Endothelial cell of umbilical vein (primary cell): ENCODE results near the gene STRIP2. TPM values are rescaled to one million over a fixed set of nuclear protein-coding genes. Genes with fewer than 3 reads are reported as not detected.

ENCODE experiments used
- BruUV-seq: library from RNA; stranded (reverse); fragments of 400-500 nt; replicated peaks from 2 replicates; lab custom pipeline; 2021; lab: Mats Ljungman, UMichigan
- CTCF ChIA-PET: fragments of 300-600, 350-600 bp; sonication (Branson Sonifier 250); formaldehyde crosslinking; loops from one replicate; lab custom pipeline; 2021; ENCODE audit warnings: antibody characterized with exemption, inconsistent platforms; lab: Charles Lee
- POLR2A ChIA-PET: fragments of 300-600, 350-600 bp; sonication (Branson Sonifier 250); formaldehyde crosslinking; loops from one replicate; lab custom pipeline; 2021; ENCODE audit warnings: antibody characterized with exemption, inconsistent platforms; lab: Charles Lee
- DNase-seq: peaks from one replicate; pipeline ENCODE4 v3.0.0-alpha.2; 2011; ENCODE audit warnings: low read depth, low spot score
- FAIRE-seq: peaks from 2 replicates; lab custom pipeline; 2011; peaks lifted over from hg19 to GRCh38; lab: Jason Lieb, UNC
- H2AFZ ChIP-seq: 2 replicates; pipeline ENCODE4 v1.6.0; 2012; ENCODE audit warnings: low read depth, low read length, control low read depth, inconsistent platforms
- H3K27ac ChIP-seq: 2 replicates; pipeline ENCODE4 v1.5.1; 2011; ENCODE audit warnings: low read depth, mild to moderate bottlenecking, control low read depth, low read length, moderate library complexity; ENCODE audit not compliant: insufficient read depth
- H3K27me3 ChIP-seq, 2 experiments: 2 replicates each; pipeline versions ENCODE4 v1.6.0 to v1.6.1; 2011; ENCODE audit warnings: low read length in 2 of 2, mixed read lengths in 1 of 2; ENCODE audit not compliant: control insufficient read depth in 2 of 2, insufficient read depth in 2 of 2
- H3K36me3 ChIP-seq, 2 experiments: 2 replicates in 1 of 2; 3 replicates in 1 of 2; pipeline ENCODE4 v1.5.1; 2011; ENCODE audit warnings: low read length in 2 of 2, mild to moderate bottlenecking in 1 of 2, moderate library complexity in 1 of 2; ENCODE audit not compliant: control insufficient read depth in 2 of 2, insufficient read depth in 2 of 2; ENCODE audit errors: extremely low read depth in 1 of 2
- H3K4me1 ChIP-seq: 3 replicates; pipeline ENCODE4 v1.5.1; 2011; ENCODE audit warnings: mild to moderate bottlenecking, low read length; ENCODE audit not compliant: control insufficient read depth, insufficient read depth; ENCODE audit errors: extremely low read depth
- H3K4me2 ChIP-seq: 2 replicates; pipeline ENCODE4 v1.6.1; 2011; ENCODE audit warnings: low read length, control low read depth, mixed read lengths; ENCODE audit not compliant: insufficient read depth
- H3K4me3 ChIP-seq, 3 experiments: fragments of 200-600 bp in 1 of 3; sonication (generic), shearing (Covaris generic) in 1 of 3; replicated peaks in 1 of 3; 2 replicates each; pipeline ENCODE4 v1.5.1; 2011 to 2016; ENCODE audit warnings: control low read depth in 3 of 3, low read length in 3 of 3, mild to moderate bottlenecking in 2 of 3, inconsistent platforms in 1 of 3, low read depth in 1 of 3, moderate library complexity in 1 of 3; ENCODE audit not compliant: insufficient read depth in 1 of 3
- H3K79me2 ChIP-seq: 2 replicates; pipeline ENCODE4 v1.6.0; 2012; ENCODE audit warnings: low read length, inconsistent platforms; ENCODE audit not compliant: control insufficient read depth, insufficient read depth
- H3K9ac ChIP-seq: replicated peaks from 2 replicates; pipeline ENCODE3; 2011; ENCODE audit warnings: low read length, control low read depth; ENCODE audit not compliant: insufficient read depth; ENCODE audit errors: extremely low read depth
- H3K9me1 ChIP-seq: replicated peaks from 3 replicates; pipeline ENCODE4 v1.6.0; 2011; ENCODE audit warnings: mild to moderate bottlenecking, low read length; ENCODE audit not compliant: control insufficient read depth, insufficient read depth; ENCODE audit errors: extremely low read depth
- H3K9me3 ChIP-seq: replicated peaks from 2 replicates; pipeline ENCODE4 v1.5.1; 2012; ENCODE audit warnings: low read length, inconsistent platforms; ENCODE audit not compliant: control insufficient read depth, insufficient read depth
- H4K20me1 ChIP-seq: replicated peaks from 2 replicates; pipeline ENCODE3; 2011; ENCODE audit warnings: mild to moderate bottlenecking, low read length; ENCODE audit not compliant: control insufficient read depth, insufficient read depth; ENCODE audit errors: extremely low read depth
- CTCF ChIP-seq, 2 donors: IDR thresholded peaks; 1 replicate in 1 of 2; 2 replicates in 1 of 2; pipeline ENCODE4 v1.5.1; 2011; ENCODE audit warnings: low read length in 2 of 2, mild to moderate bottlenecking in 2 of 2, moderate library complexity in 2 of 2, control low read depth in 1 of 2, inconsistent platforms in 1 of 2, low read depth in 1 of 2; ENCODE audit not compliant: insufficient read depth in 1 of 2; ENCODE audit errors: extremely low read depth in 1 of 2
- EZH2 ChIP-seq: IDR thresholded peaks from 2 replicates; pipeline ENCODE4 v1.6.1; 2012; ENCODE audit warnings: borderline replicate concordance, low read depth, mild to moderate bottlenecking, moderate library complexity, low read length, inconsistent platforms; ENCODE audit not compliant: severe bottlenecking
- FOS ChIP-seq: IDR thresholded peaks from 2 replicates; pipeline ENCODE4 v1.6.1; 2011; ENCODE audit warnings: mild to moderate bottlenecking, low read length, moderate library complexity, borderline replicate concordance; ENCODE audit not compliant: insufficient read depth
- GATA2 ChIP-seq: IDR thresholded peaks from 2 replicates; pipeline ENCODE4 v1.7.0; 2011; ENCODE audit warnings: low read depth, mild to moderate bottlenecking, moderate library complexity, mixed read lengths, low read length; ENCODE audit not compliant: insufficient read length, insufficient read depth
- JUN ChIP-seq: IDR thresholded peaks from 2 replicates; pipeline ENCODE4 v1.6.1; 2011; ENCODE audit warnings: borderline replicate concordance, low read depth; ENCODE audit not compliant: insufficient read length, insufficient read depth
- MYC ChIP-seq: IDR thresholded peaks from one replicate; pipeline ENCODE4 v1.6.1; 2011; ENCODE audit warnings: mild to moderate bottlenecking, low read depth, low read length
- POLR2A ChIP-seq: IDR thresholded peaks from 2 replicates; pipeline ENCODE4 v1.6.1; 2012; ENCODE audit warnings: low read depth, mild to moderate bottlenecking, control low read depth, low read length
- POLR2AphosphoS5 ChIP-seq: IDR thresholded peaks from 2 replicates; pipeline ENCODE4 v1.6.1; 2012; ENCODE audit warnings: low read depth, mild to moderate bottlenecking, control low read depth, low read length, moderate library complexity; ENCODE audit not compliant: insufficient read depth
- dilution Hi-C: fragments of 300-500 bp; cut with MboI; formaldehyde crosslinking; loops from one replicate; pipeline ENCODE4 v1.15.0; 2019; ENCODE audit warnings: low sequenced_read_pairs; ENCODE audit not compliant: extremely low pct_ligation_motif_present
- intact Hi-C: fragments of 100-400 bp; cut with micrococcal nuclease; formaldehyde crosslinking; loops from one replicate; pipeline ENCODE4 v1.10.0; 2022
- polyA plus RNA-seq, 4 experiments: library from polyadenylated mRNA; depleted of rRNA in 3 of 4; stranded (reverse) in 3 of 4; unstranded in 1 of 4; fragments of >200 nt; gene quantifications; 2 replicates each; pipeline versions ENCODE4 v1.2.1 to v1.2.3, GENCODE V29; 2011 to 2012; ENCODE audit warnings: missing spikeins in 1 of 4
- total RNA-seq: library from RNA; stranded (reverse); gene quantifications from 2 replicates; pipeline ENCODE4 v1.2.3, GENCODE V29; 2021
- TF ChIP-seq, protein P1 (sequence below): IDR thresholded peaks from 2 replicates; pipeline ENCODE4 v1.6.1; 2011; ENCODE audit not compliant: insufficient read depth, insufficient read length

The STRIP2 gene
- total and polyA plus RNA-seq, 2 donors (not counting 3 experiments of a cell fraction or from before 2014, with no cell fraction given) = 3.4 to 10.0 TPM

- H3K27me3 ChIP-seq = no peaks in the 10 kb centered on the region
- intact Hi-C loops = no loop called here
- H2AFZ ChIP-seq = no peak overlapping the region
- FAIRE-seq = peak; percentile 67
- H3K4me2 ChIP-seq = no peak overlapping the region
- no peaks in the 10 kb centered on the region for H3K4me1 ChIP-seq
- no peak overlapping the region for H3K9ac ChIP-seq
- no peaks in the 10 kb centered on the region for H3K36me3 ChIP-seq
- no peaks in the 10 kb centered on the region for H4K20me1 ChIP-seq
- dilution Hi-C loops = no loop called here
- TF ChIP-seq JUN = no peak
- peak; percentile 50 for TF ChIP-seq GATA2
- no peak for TF ChIP-seq POLR2AphosphoS5
- no peak for TF ChIP-seq CTCF (IDR thresholded peaks at IDR 0.05; ENCODE audit: extremely low read depth in 1 of 2, insufficient read depth in 1 of 2, low read depth in 1 of 2, low read length in 2 of 2)
- no peak for TF ChIP-seq POLR2A
- no peak overlapping the region for H3K4me3 ChIP-seq
- no peaks in the 10 kb centered on the region for H3K9me3 ChIP-seq
- H3K27ac ChIP-seq = no peak overlapping the region
- POLR2A ChIA-PET = no interaction called here
- no peak for DNase-seq
- CTCF ChIA-PET = interaction anchor here (1.3 kb wide), 1 partner anchor 153 kb away, joined by 4 read pairs; no protein-coding TSS in a partner anchor
- H3K9me1 ChIP-seq = no peaks in the 10 kb centered on the region
- no TSS peak for BruUV-seq
- no peaks in the 10 kb centered on the region for H3K79me2 ChIP-seq
These were observed 61.8 kb downstream of the STRIP2 start for GRCh38 chr7:129495987-129496386.

DNA sequence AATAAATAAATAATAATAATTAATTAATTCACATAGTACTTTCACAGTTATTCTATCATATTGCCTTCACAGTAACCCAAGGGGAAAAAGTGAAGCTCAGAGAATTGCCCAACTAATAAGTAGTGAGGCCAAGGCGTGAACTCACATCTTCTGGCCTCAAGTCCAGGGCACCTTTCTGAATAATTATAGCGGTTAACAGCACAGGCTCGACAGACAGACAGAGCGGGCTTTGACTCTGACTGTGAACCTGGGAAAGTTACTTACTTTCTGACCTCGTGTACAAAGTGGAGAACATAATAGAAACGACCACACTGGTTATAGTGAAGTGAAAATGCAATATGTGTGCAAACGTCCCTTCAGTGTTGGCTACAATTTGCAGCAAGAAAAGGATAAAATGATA, 62.4 kb downstream of the STRIP2 start:
- no peaks in the 10 kb centered on the region for H3K4me1 ChIP-seq
- H3K4me3 ChIP-seq = no peak overlapping the region
- H3K9ac ChIP-seq = no peak overlapping the region
- H3K9me1 ChIP-seq = no peaks in the 10 kb centered on the region
- no TSS peak for BruUV-seq
- H3K27ac ChIP-seq = no peak overlapping the region
- dilution Hi-C loops = no loop called here
- H3K4me2 ChIP-seq = no peak overlapping the region
- TF ChIP-seq JUN = no peak
- TF ChIP-seq MYC = no peak
- no peak for TF ChIP-seq CTCF (IDR thresholded peaks at IDR 0.05; ENCODE audit: extremely low read depth in 1 of 2, insufficient read depth in 1 of 2, low read depth in 1 of 2, low read length in 2 of 2)
- no peak for TF ChIP-seq GATA2
- TF ChIP-seq POLR2A = no peak
- TF ChIP-seq EZH2 = no peak
- TF ChIP-seq, protein P1, sequence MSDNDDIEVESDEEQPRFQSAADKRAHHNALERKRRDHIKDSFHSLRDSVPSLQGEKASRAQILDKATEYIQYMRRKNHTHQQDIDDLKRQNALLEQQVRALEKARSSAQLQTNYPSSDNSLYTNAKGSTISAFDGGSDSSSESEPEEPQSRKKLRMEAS = no peak
- TF ChIP-seq FOS = no peak
- no peak for TF ChIP-seq POLR2AphosphoS5
- POLR2A ChIA-PET = no interaction called here
- no peak for FAIRE-seq
- no peaks in the 10 kb centered on the region for H3K27me3 ChIP-seq
- no peaks in the 10 kb centered on the region for H3K36me3 ChIP-seq
- intact Hi-C loops = no loop called here
- no peaks in the 10 kb centered on the region for H3K9me3 ChIP-seq
- DNase-seq = no peak
- H3K79me2 ChIP-seq = no peaks in the 10 kb centered on the region
- no peaks in the 10 kb centered on the region for H4K20me1 ChIP-seq
- H2AFZ ChIP-seq = no peak overlapping the region
- CTCF ChIA-PET = interaction anchor here (1.3 kb wide), 1 partner anchor 154 kb away, joined by 4 read pairs; no protein-coding TSS in a partner anchor
